Sigmoid colon (tissue), 4 donors: Measurements from ENCODE around the gene PIK3R1.

ENCODE experiments used
- POLR2AphosphoS5 ChIP-seq, 4 donors: sonication (generic); formaldehyde crosslinking; IDR thresholded peaks; one replicate each; pipeline ENCODE4 v1.6.1; 2017; ENCODE audit warnings: antibody characterized with exemption in 4 of 4
- TF ChIP-seq, protein P1 (sequence below), 4 experiments: fragments of 450-650 bp in 3 of 4; fragments of 200-600 bp in 1 of 4; IDR thresholded peaks; one replicate each; pipeline ENCODE4 v1.5.1; 2016 to 2019; ENCODE audit warnings: antibody characterized with exemption in 4 of 4, mild to moderate bottlenecking in 3 of 4, moderate library complexity in 2 of 4

DNA sequence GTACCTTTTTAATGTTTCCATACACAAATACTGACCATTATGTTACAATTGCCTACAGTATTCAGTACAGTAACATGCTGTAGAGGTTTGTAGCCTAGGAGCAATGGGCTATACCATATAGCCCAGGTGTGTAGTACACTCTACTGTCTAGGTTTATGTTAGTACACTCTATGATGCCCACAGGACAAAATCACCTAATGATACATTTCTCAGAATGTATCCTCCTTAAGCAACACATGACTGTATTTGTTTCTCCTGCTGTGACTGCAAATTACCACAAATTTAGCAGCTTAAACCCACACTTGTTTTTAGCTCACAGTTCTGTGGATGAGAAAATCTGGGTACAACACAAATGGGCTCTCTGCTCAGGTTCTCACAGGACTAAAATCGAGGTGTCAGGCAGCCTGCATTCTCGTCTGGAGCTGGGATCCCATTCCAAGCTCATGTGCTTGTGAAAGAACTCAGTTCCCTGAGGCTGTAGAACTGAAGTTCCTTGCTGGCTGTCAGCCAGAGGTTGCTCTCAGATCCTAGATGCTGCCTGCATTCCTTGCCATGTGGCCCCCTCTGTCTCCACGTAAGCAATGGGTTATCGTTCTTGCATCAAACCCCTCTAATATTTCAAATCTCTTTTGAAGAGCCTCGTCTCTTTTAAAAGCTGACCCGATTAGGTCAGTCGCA is 38.6 kb upstream of the PIK3R1 start:
- no peak for TF ChIP-seq POLR2AphosphoS5 (IDR thresholded peaks at IDR 0.05)
- TF ChIP-seq, protein P1, sequence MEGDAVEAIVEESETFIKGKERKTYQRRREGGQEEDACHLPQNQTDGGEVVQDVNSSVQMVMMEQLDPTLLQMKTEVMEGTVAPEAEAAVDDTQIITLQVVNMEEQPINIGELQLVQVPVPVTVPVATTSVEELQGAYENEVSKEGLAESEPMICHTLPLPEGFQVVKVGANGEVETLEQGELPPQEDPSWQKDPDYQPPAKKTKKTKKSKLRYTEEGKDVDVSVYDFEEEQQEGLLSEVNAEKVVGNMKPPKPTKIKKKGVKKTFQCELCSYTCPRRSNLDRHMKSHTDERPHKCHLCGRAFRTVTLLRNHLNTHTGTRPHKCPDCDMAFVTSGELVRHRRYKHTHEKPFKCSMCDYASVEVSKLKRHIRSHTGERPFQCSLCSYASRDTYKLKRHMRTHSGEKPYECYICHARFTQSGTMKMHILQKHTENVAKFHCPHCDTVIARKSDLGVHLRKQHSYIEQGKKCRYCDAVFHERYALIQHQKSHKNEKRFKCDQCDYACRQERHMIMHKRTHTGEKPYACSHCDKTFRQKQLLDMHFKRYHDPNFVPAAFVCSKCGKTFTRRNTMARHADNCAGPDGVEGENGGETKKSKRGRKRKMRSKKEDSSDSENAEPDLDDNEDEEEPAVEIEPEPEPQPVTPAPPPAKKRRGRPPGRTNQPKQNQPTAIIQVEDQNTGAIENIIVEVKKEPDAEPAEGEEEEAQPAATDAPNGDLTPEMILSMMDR (IDR thresholded peaks at IDR 0.05) = no peak
